AG09319 (cell line): ENCODE measurements around the gene LCN2.

Experiments
- DNase-seq: peaks from one replicate; pipeline ENCODE4 v3.0.0-alpha.2; 2010; ENCODE audit warnings: low read depth; ENCODE audit errors: extremely low read depth
- TF ChIP-seq, protein P1 (sequence below): IDR thresholded peaks from 2 replicates; pipeline ENCODE4 v1.5.1; 2011; ENCODE audit warnings: low read depth, mild to moderate bottlenecking, inconsistent platforms, low read length, moderate library complexity

LCN2 gene

DNA sequence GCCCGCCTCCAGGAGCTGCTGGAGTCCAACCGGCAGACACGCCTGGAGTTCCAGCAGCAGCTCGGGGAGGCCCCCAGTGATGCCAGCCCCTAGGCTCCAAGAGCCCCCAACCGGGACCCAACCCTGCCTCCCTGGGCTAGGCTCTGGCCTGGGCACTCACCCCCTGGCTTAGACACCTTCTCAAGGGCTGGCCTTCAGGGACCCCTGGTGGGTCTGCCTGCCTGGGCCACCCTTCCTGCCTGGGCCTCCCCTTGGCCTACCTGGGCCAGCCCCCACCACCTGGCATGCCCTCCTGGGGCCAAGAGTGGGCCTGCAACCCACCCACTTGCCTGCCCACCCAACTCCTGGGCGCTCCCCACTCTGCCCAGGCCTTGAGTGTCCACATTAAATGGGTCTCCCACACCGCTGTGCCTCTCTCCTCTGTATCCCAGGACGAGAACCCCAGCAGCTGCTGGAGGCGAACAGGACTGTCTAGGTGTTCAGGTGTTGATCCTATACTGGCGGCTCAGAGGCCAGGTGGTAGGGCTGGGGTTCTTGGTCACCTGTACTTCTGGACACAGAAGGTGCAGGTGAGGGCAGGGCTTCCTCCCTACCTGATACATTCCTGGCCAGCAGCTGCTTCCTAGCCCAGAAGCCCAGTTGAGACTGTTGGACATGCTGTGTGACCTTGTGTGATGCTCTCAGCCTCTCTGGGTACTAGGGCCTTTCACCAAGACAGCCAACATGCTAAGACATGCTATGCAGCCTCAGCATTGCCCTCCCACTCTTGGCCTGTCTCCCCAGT lies 14.5 kb downstream of the LCN2 start:
- no peak for DNase-seq
- TF ChIP-seq, protein P1, sequence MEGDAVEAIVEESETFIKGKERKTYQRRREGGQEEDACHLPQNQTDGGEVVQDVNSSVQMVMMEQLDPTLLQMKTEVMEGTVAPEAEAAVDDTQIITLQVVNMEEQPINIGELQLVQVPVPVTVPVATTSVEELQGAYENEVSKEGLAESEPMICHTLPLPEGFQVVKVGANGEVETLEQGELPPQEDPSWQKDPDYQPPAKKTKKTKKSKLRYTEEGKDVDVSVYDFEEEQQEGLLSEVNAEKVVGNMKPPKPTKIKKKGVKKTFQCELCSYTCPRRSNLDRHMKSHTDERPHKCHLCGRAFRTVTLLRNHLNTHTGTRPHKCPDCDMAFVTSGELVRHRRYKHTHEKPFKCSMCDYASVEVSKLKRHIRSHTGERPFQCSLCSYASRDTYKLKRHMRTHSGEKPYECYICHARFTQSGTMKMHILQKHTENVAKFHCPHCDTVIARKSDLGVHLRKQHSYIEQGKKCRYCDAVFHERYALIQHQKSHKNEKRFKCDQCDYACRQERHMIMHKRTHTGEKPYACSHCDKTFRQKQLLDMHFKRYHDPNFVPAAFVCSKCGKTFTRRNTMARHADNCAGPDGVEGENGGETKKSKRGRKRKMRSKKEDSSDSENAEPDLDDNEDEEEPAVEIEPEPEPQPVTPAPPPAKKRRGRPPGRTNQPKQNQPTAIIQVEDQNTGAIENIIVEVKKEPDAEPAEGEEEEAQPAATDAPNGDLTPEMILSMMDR: no peak

DNA sequence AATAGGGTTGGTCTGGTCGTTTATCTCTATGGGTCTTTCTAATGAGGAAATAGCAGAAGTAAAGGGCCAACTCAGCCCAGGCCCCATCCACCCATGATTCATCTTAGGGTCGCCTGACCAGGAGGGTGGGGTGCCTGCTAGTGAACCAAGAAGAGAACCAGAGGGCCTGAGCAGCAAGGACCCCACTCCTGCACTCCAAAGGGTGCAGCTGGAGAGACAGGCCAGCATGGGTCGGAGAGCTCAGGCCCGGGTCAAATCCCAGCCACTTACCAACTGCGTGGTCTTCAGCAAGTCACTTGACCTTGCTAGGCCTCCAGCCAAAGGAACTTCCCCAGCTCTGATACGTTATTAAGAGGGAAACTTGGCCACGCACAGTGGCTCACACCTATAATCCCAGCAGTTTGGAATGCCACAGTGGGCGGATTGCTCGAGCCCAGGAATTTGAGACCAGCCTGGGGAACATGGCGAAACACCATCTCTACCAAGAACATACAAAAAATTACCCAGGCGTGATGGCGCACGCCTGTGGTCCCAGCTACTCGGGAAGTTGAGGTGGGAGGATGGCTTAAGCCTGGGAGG lies 15.1 kb downstream of the LCN2 start:
- TF ChIP-seq, protein P1: no peak
- no peak for DNase-seq

DNA sequence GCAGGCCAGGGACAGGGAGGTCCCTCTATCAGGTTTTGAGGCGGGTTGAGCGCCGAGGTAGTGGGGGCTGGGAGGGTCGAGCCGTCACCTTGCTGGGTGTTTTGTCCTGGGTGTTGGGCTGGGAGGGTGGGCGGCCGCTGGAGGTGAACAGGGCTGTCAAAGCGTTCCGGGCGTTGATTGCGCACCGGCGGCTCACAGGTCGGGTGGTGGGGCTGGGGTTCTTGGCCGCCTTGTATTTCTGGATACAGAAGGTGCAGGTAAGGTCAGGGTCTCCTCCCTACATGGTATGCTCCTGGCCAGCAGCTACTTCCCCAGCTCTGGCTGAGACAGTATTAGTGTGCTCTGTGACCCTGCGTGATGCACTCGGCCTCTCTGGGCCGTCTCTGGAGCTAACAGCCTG lies 16.9 kb downstream of the LCN2 start:
- no peak for DNase-seq
- TF ChIP-seq, protein P1: no peak

DNA sequence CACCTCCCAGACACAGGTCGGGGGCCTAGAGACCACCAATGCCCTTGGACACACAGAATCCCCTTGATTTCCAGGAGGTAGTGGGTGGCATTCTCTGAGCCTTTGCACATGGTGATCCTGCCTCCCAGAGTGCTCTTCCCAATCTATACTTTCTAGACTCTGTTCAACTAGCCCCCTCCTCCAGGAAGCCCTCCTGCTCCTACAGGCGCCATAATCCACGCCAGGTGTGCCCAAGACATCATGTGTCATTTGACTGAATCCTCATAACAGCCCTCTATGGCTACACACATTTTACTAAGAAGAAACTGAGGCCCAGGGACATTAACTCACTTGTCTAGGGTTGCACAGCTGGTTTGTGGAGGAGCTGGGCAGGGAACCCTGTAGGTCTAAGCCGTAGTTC lies 18.0 kb downstream of the LCN2 start:
- TF ChIP-seq, protein P1: no peak
- DNase-seq: no peak

DNA sequence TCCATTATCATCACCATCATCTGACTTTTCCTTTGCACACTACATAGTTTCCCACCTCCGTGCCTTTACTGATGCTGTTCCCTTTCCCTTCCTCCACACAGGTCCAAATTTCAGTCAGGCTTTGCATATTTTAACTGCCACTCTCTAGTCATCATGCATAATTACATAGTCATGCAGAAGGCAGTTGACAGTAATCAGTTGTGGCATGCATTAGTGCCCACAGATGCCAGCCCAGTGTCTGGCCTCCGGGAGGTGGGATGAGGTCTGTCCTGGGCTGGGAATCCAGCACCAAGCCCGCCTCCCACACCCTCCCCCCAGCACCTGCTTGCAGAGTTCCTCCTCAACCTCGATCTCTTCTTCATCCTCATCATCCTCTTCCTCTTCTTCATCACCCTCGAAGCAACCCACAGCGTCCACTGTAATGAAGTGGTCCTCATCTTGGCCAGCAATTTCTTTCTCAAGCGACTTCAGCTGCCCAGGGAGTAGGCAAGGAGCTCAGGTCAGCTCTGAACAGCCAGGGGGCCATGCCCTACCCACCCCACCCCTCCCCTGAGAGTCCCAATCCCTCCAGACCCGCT lies 19.6 kb downstream of the LCN2 start:
- TF ChIP-seq, protein P1: no peak
- no peak for DNase-seq

DNA sequence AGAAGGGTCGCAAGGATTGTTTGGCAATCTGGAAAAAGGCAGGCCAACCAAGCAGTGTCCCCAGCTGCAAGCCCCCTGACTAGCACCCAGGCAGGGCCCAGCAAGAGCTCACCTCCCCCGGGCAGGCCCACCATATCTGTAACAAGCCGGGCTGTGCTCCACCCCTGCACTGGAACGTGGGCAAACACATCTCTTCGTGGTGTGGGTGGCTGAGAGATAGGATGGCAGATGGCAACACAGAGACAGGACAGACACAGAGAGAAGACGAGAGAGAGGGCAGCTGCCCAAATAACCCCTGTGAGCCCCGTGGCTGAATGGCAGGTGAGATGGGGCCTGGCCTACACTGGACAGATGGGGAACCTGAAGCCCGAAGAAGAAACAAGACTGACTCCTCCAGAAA lies 20.2 kb downstream of the LCN2 start:
- TF ChIP-seq, protein P1: no peak
- DNase-seq: no peak

DNA sequence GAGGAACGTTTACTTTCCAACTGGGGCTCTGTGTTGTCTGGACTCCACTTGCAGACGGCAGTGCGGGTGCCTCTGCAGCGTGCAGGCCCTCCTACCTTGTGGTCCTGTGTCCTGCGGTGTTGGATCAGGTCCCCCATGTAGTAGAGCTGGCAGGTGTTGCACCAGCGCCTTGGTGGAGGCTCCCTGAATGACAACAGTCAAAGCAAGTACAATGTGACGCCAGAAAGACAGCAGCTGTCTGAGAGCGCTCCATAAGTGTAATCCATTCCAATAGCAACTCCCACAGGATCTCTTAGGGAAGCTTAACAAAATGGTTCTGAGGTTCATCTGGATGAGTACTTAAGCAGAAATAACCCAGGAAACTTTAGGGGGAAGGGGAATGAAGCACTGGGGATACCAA lies 20.7 kb downstream of the LCN2 start:
- no peak for DNase-seq
- TF ChIP-seq, protein P1: no peak
